NCI-H82 (cell line): ENCODE results near the gene GID8.

Experiments
- DNase-seq: peaks from one replicate; lab custom pipeline; 2025; lab: John Stamatoyannopoulos, UW

GID8 gene

GRCh38 chr20:62986257-62986800 lies 48.4 kb downstream of the GID8 start:
- DNase-seq, result no peak

- DNase-seq, result peak; percentile 23
Measured at GRCh38 chr20:62987114-62987513, 49.2 kb downstream of the GID8 start.

- DNase-seq, result no peak
Measured at GRCh38 chr20:62989201-62989601, 51.3 kb downstream of the GID8 start.

- no peak for DNase-seq
Measured at GRCh38 chr20:62990306-62990825, 52.4 kb downstream of the GID8 start.

GRCh38 chr20:62991196-62991807 lies 53.4 kb downstream of the GID8 start:
- no peak for DNase-seq

- DNase-seq, result no peak
Measured at GRCh38 chr20:62991863-62992262, 53.9 kb downstream of the GID8 start.

- DNase-seq, result peak; percentile 71
Measured at GRCh38 chr20:62993856-62994494, 56.0 kb downstream of the GID8 start.

- DNase-seq, result no peak
Measured at GRCh38 chr20:62994869-62995281, 56.9 kb downstream of the GID8 start.

- DNase-seq, result no peak
Measured at GRCh38 chr20:62995481-62995880, 57.5 kb downstream of the GID8 start.

- no peak for DNase-seq
Measured at GRCh38 chr20:62995898-62996595, 58.1 kb downstream of the GID8 start.

GRCh38 chr20:62996596-62996982 lies 58.6 kb downstream of the GID8 start:
- DNase-seq, result no peak

- DNase-seq, result no peak
Measured at GRCh38 chr20:62997417-62998035, 59.6 kb downstream of the GID8 start.
